SU-DHL-6 (cell line): Measurements from ENCODE around the gene TRAPPC5.

ENCODE experiments used
- EZH2phosphoT487 ChIP-seq: fragments of 200-600 bp; sonication (generic), shearing (Covaris generic); conservative IDR thresholded peaks from 2 replicates; pipeline ENCODE4 v1.6.1; 2018; ENCODE audit warnings: mild to moderate bottlenecking, antibody characterized with exemption, low read length, moderate library complexity, mixed read lengths
- TF ChIP-seq, protein P1 (sequence below): fragments of 200-600 bp; sonication (generic); IDR thresholded peaks from one replicate; pipeline ENCODE4 v1.5.1; 2017; ENCODE audit warnings: antibody characterized with exemption, mild to moderate bottlenecking, low read length, moderate library complexity; ENCODE audit not compliant: insufficient read depth, poor library complexity, severe bottlenecking

DNA sequence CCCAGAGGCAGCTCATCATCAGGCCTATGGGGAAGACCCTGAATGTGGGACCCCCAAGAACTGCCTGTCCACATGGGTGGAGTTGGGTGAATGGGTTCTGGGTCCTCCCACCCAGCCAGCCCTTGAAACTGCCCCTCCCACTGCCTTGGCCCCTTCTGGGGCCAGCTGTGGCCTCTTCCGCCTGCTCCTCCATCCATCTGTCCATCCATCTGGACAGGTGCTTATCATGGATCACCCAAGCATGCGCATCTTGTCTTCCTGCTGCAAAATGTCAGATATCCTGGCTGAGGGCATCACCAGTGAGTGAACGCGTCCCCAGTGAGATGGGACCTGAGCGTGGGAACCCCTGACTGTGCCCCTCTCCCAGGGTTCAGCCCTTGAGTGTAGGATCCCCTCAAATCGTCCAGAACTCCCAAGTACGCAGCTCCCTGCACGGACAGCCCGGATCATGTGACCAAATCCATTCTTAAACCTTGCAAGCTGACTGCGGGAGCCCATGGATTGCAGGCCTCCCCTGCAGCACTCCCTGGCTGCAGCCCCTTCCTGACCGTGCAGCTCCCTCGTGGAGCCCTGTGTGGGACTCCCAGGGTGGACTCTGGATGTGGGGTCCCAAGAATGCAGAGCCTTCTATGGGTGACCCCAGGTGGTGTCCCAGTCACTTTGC, 41.7 kb upstream of the TRAPPC5 start:
- TF ChIP-seq, protein P1, sequence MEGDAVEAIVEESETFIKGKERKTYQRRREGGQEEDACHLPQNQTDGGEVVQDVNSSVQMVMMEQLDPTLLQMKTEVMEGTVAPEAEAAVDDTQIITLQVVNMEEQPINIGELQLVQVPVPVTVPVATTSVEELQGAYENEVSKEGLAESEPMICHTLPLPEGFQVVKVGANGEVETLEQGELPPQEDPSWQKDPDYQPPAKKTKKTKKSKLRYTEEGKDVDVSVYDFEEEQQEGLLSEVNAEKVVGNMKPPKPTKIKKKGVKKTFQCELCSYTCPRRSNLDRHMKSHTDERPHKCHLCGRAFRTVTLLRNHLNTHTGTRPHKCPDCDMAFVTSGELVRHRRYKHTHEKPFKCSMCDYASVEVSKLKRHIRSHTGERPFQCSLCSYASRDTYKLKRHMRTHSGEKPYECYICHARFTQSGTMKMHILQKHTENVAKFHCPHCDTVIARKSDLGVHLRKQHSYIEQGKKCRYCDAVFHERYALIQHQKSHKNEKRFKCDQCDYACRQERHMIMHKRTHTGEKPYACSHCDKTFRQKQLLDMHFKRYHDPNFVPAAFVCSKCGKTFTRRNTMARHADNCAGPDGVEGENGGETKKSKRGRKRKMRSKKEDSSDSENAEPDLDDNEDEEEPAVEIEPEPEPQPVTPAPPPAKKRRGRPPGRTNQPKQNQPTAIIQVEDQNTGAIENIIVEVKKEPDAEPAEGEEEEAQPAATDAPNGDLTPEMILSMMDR, result no peak
- no peak for TF ChIP-seq EZH2phosphoT487
